Gastrocnemius medialis (tissue), 4 donors: Measurements from ENCODE around the gene RGMB. TPM values are rescaled to one million over a fixed set of nuclear protein-coding genes. Genes with fewer than 3 reads are reported as not detected.
A peak's percentile ranks its signal among the peaks of the same experiment; 100 is the strongest.

Experiments used
- ATAC-seq, 2 donors: fragments of 150-250 bp; one replicate each; pipeline ENCODE4 v1.9.1; 2016
- DNase-seq, 2 donors: peaks; one replicate each; pipeline ENCODE4 v3.0.0-alpha.2; 2019
- H3K27ac ChIP-seq, 4 donors: fragments of 200-600 bp; sonication (generic); 1 replicate in 1 of 4; 2 replicates in 3 of 4; pipeline ENCODE4 v1.5.1; 2016 to 2018; ENCODE audit warnings: mild to moderate bottlenecking in 2 of 4, moderate library complexity in 1 of 4
- H3K27me3 ChIP-seq, 3 donors: fragments of 200-600 bp; sonication (generic) in 2 of 3; 1 replicate in 1 of 3; 2 replicates in 2 of 3; pipeline versions ENCODE4 v1.5.1 to v1.6.0; 2016 to 2019; ENCODE audit warnings: mild to moderate bottlenecking in 1 of 3, moderate library complexity in 1 of 3
- H3K36me3 ChIP-seq, 2 donors: fragments of 200-600 bp; sonication (generic) in 1 of 2; one replicate each; pipeline ENCODE4 v1.5.1; 2017 to 2018
- H3K4me1 ChIP-seq, 2 donors: fragments of 200-600 bp; sonication (generic) in 1 of 2; one replicate each; pipeline ENCODE4 v1.5.1; 2016 to 2017; ENCODE audit warnings: mild to moderate bottlenecking in 2 of 2
- H3K4me3 ChIP-seq, 4 donors: fragments of 200-600 bp; sonication (generic) in 3 of 4; 1 replicate in 1 of 4; 2 replicates in 3 of 4; pipeline ENCODE4 v1.5.1; 2016 to 2019; ENCODE audit warnings: mild to moderate bottlenecking in 2 of 4
- H3K9me3 ChIP-seq, 3 donors: fragments of 200-600 bp; sonication (generic) in 2 of 3; 1 replicate in 1 of 3; 2 replicates in 2 of 3; pipeline ENCODE4 v1.5.1; 2016 to 2019
- CTCF ChIP-seq, 5 experiments: fragments of 450-650 bp in 3 of 5; fragments of 200-600 bp in 2 of 5; sonication (generic) in 2 of 5; IDR thresholded peaks in 4 of 5; conservative IDR thresholded peaks in 1 of 5; 1 replicate in 4 of 5; 2 replicates in 1 of 5; pipeline ENCODE4 v1.5.1; 2016 to 2019; ENCODE audit warnings: antibody characterized with exemption in 5 of 5, mild to moderate bottlenecking in 3 of 5, moderate library complexity in 3 of 5
- POLR2A ChIP-seq, 2 donors: fragments of 450-650 bp; IDR thresholded peaks; one replicate each; pipeline ENCODE4 v1.6.1; 2017; ENCODE audit warnings: antibody characterized with exemption in 2 of 2, mild to moderate bottlenecking in 2 of 2, moderate library complexity in 2 of 2
- in situ Hi-C, 4 donors: fragments of 200-750 bp; cut with MboI; loops; one replicate each; pipeline versions ENCODE4 v1.15.0 to v1.8.0; 2017; ENCODE audit warnings: low sequenced_read_pairs in 4 of 4
- intact Hi-C: fragments of 100-400 bp; cut with DNase I; formaldehyde crosslinking; loops from one replicate; pipeline ENCODE4 v1.15.1; 2023; ENCODE audit warnings: low total_unique reads
- total RNA-seq, 4 donors: library from RNA; depleted of rRNA; stranded (reverse); fragments of >200 nt; gene quantifications; one replicate each; pipeline versions ENCODE4 v1.1.0 to v1.2.3, GENCODE V29; 2016

Gene RGMB
- total RNA-seq, 4 donors from 2014 or later, result 11.2 to 57.8 (median 25.9) TPM

DNA sequence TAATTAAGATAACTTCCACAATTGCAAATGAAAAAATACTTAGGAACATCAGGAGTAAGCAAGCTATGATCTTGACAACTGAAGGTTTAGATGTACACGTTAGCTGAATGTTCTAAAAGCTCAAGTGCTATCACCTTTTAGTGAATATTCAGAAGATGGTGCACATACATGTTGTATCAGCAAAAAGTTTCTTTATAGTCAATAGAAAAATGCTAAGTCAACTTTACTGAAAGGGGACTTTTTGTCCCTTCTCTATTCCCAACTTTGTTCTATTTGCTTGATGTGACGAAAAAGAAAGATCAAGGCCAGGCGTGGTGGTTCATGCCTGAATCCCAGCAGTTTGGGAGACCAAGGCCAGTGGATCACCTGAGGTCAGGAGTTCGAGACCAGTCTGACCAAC lies 7.6 kb upstream of the RGMB start:
- Histone ChIP-seq H3K27me3 (peaks cover 0 to 2% (median 0%) of the 10 kb centered on the region in 3 donors), H3K36me3 (no peaks in the 10 kb centered on the region), H3K4me1 (peaks cover 0 to 4% of the 10 kb centered on the region in 2 donors), H3K9me3 (no peaks in the 10 kb centered on the region), H3K27ac (no peak overlapping the region), H3K4me3 (no peak overlapping the region)
- TF ChIP-seq CTCF (IDR thresholded peaks at IDR 0.05 in 4 of 5, conservative IDR thresholded peaks at IDR 0.05 in 1 of 5) (no peak), POLR2A (IDR thresholded peaks at IDR 0.05) (no peak)
- intact Hi-C loops (loop anchor here (5.0 kb wide), 1 partner anchor 61 kb away; no protein-coding TSS in a partner anchor), in situ Hi-C loops (loop anchor here in 1 of 4 donors (25.0 kb wide), 1 partner anchor 1579 kb away; the partner anchor contains the start of gene RIOK2)
- ATAC-seq (no peak), DNase-seq (no peak)

GRCh38 chr5:98767581-98767980 lies 5.9 kb upstream of the RGMB start:
- Histone ChIP-seq H3K4me3 (peak overlapping the region in 1 of 4 donors; percentile 68), H3K9me3 (no peaks in the 10 kb centered on the region), H3K4me1 (peaks cover 8 to 11% of the 10 kb centered on the region in 2 donors), H3K27me3 (peaks cover 0 to 2% (median 0%) of the 10 kb centered on the region in 3 donors), H3K27ac (no peak overlapping the region), H3K36me3 (no peaks in the 10 kb centered on the region)
- ATAC-seq, result no peak
- no peak for DNase-seq
- intact Hi-C loops, result loop anchor here (5.0 kb wide), 1 partner anchor 60 kb away; no protein-coding TSS in a partner anchor
- TF ChIP-seq POLR2A (IDR thresholded peaks at IDR 0.05) (no peak), CTCF (IDR thresholded peaks at IDR 0.05 in 4 of 5, conservative IDR thresholded peaks at IDR 0.05 in 1 of 5) (no peak)
- in situ Hi-C loops, result loop anchor here in 1 of 4 donors (25.0 kb wide), 1 partner anchor 1580 kb away; the partner anchor contains the start of gene RIOK2

DNA sequence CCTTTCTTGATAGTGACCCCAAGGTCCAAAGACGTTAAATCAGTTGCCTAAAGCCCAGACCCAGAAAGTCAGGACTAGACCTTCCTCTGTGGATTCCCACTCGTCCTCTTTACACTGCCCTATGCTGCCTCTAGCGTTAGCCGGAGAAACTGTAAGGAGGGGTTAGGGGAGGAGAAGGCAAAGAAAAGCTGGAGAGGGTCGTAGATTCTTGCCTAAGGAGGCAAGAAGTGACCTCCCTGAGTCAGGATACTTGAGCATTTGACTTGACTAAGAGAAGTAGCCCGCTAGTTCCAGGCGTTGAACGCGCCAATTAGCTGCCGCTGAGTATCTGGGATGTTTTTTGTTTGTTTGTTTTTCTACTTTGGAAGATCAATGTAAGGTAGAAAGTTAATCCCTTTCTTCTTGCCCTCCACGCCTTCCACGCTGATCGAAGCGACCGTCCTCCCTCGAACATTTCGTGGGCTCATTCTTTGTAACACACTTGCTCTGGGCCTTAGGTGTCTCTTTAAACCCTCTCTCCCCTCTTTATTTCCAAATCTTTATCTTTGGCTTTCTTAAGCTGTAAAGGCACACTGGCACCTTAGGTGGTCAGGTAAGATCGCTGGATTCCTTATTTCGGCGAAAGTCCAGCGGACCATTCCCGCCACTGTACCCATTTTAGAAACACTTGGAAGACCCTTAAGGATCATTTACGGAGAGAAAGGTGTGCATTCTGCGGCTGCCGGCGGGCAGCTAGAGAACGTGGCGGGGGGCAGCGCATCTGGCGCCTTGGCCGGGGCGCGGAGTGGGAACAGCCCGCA lies 5.1 kb upstream of the RGMB start:
- intact Hi-C loops, result loop anchor here (2.0 to 5.0 kb wide), 3 partner anchors 28 to 1538 kb away; no protein-coding TSS in a partner anchor
- Histone ChIP-seq H3K27me3 (peaks cover 0 to 2% (median 0%) of the 10 kb centered on the region in 3 donors), H3K4me3 (peak overlapping the region; percentile 68 to 86 (median 74)), H3K9me3 (no peaks in the 10 kb centered on the region), H3K27ac (peak overlapping the region; percentile 77 to 97 (median 88)), H3K36me3 (no peaks in the 10 kb centered on the region), H3K4me1 (peaks cover 8 to 13% of the 10 kb centered on the region in 2 donors)
- peak; percentile 21 to 23 for ATAC-seq
- in situ Hi-C loops, result loop anchor here in 1 of 4 donors (25.0 kb wide), 1 partner anchor 1581 kb away; the partner anchor contains the start of gene RIOK2
- peak in 1 of 2 donors; percentile 9 for DNase-seq
- TF ChIP-seq POLR2A (IDR thresholded peaks at IDR 0.05) (no peak), CTCF (IDR thresholded peaks at IDR 0.05 in 4 of 5, conservative IDR thresholded peaks at IDR 0.05 in 1 of 5) (peak; percentile 49 to 87 (median 69))

GRCh38 chr5:98768960-98769209 lies 4.6 kb upstream of the RGMB start:
- H3K9me3 ChIP-seq, result no peaks in the 10 kb centered on the region
- DNase-seq (no peak), ATAC-seq (no peak)
- in situ Hi-C loops (loop anchor here in 1 of 4 donors (25.0 kb wide), 1 partner anchor 1582 kb away; the partner anchor contains the start of gene RIOK2), intact Hi-C loops (loop anchor here (2.0 to 5.0 kb wide), 3 partner anchors 28 to 1538 kb away; no protein-coding TSS in a partner anchor)
- H3K4me3 ChIP-seq, result peak overlapping the region; percentile 68 to 86 (median 74)
- no peaks in the 10 kb centered on the region for H3K36me3 ChIP-seq
- peaks cover 8 to 13% of the 10 kb centered on the region in 2 donors for H3K4me1 ChIP-seq
- peak overlapping the region; percentile 77 to 97 (median 88) for H3K27ac ChIP-seq
- no peak for TF ChIP-seq POLR2A (IDR thresholded peaks at IDR 0.05)
- TF ChIP-seq CTCF (IDR thresholded peaks at IDR 0.05 in 4 of 5, conservative IDR thresholded peaks at IDR 0.05 in 1 of 5), result peak in 1 of 5 experiments; percentile 71
- no peaks in the 10 kb centered on the region for H3K27me3 ChIP-seq
